Kidney (tissue), 14 donors: ENCODE results near the gene IGFBP2. TPM values are rescaled to one million over a fixed set of nuclear protein-coding genes. Genes with fewer than 3 reads are reported as not detected.

Experiments used
- DNase-seq, 5 donors: peaks; one replicate each; pipeline ENCODE4 v3.0.0-alpha.2; 2013 to 2020
- FAIRE-seq: peaks from 2 replicates; lab custom pipeline; 2012; peaks lifted over from hg19 to GRCh38; lab: Jason Lieb, UNC
- H3K27ac ChIP-seq, 2 donors: one replicate each; pipeline ENCODE4 v1.7.0; 2013; ENCODE audit warnings: low read depth in 2 of 2, low read length in 2 of 2, inconsistent platforms in 1 of 2
- H3K27me3 ChIP-seq: one replicate; pipeline ENCODE4 v1.7.1; 2013; ENCODE audit warnings: low read length, inconsistent platforms; ENCODE audit not compliant: control insufficient read depth, insufficient read depth
- H3K36me3 ChIP-seq, 3 donors: one replicate each; pipeline versions ENCODE4 v1.7.0 to v1.7.1; 2013; ENCODE audit warnings: low read length in 3 of 3, control low read depth in 1 of 3, inconsistent platforms in 1 of 3; ENCODE audit not compliant: insufficient read depth in 3 of 3, control insufficient read depth in 2 of 3
- H3K4me1 ChIP-seq, 3 donors: one replicate each; pipeline versions ENCODE4 v1.7.0 to v1.7.1; 2013; ENCODE audit warnings: low read length in 3 of 3, inconsistent platforms in 1 of 3, low read depth in 1 of 3; ENCODE audit not compliant: control insufficient read depth in 2 of 3, insufficient read depth in 2 of 3
- H3K4me3 ChIP-seq, 3 donors: one replicate each; pipeline versions ENCODE4 v1.7.0 to v1.8.1; 2013; ENCODE audit warnings: low read length in 3 of 3, control low read depth in 1 of 3, inconsistent platforms in 1 of 3
- H3K9ac ChIP-seq, 3 donors: one replicate each; pipeline versions ENCODE4 v1.7.0 to v1.7.1; 2013; ENCODE audit warnings: low read length in 3 of 3, control low read depth in 1 of 3, inconsistent platforms in 1 of 3
- H3K9me3 ChIP-seq, 3 donors: one replicate each; pipeline versions ENCODE4 v1.7.0 to v1.7.1; 2013; ENCODE audit warnings: low read length in 3 of 3, control low read depth in 1 of 3, inconsistent platforms in 1 of 3; ENCODE audit not compliant: control insufficient read depth in 2 of 3, insufficient read depth in 1 of 3
- CTCF ChIP-seq: IDR thresholded peaks from 3 replicates; pipeline ENCODE4 v1.5.1; 2012; ENCODE audit warnings: mild to moderate bottlenecking, moderate library complexity, borderline replicate concordance; ENCODE audit not compliant: insufficient read depth; ENCODE audit errors: extremely low read depth
- intact Hi-C: fragments of 100-400 bp; cut with DNase I; formaldehyde crosslinking; loops from one replicate; pipeline ENCODE4 v1.11.1; 2022
- polyA plus RNA-seq: library from polyadenylated mRNA; stranded (reverse); fragments of 350-450 nt; fragmentation: Illumina TruSeq; extraction: RNeasy Lipid Tissue Mini Kit (QIAGEN cat#74804); gene quantifications from one replicate; pipeline ENCODE4 v1.2.3, GENCODE V29; 2014; ENCODE audit warnings: low read depth, low replicate concordance; ENCODE audit not compliant: insufficient read depth
- total RNA-seq: library from RNA; stranded (reverse); fragmentation: NEBNext Ultra II Directional; extraction: Animal tissue kit (Norgen Biotek cat#: 25700); gene quantifications from one replicate; pipeline ENCODE4 v1.2.1, GENCODE V29; 2021
- donor health status: control.
- donor health status: control.
- donor health status: control.
- donor health status: control.
- donor health status: control.
- donor health status: DM: yes; HTN: yes; CAD: no.
- donor health status: Normal renal cell carcinoma (clear cell type).

Gene IGFBP2
- total and polyA plus RNA-seq, 2 donors from 2014 or later = 53.7 to 369 TPM

- Histone ChIP-seq H3K27me3 (no peaks in the 10 kb centered on the region), H3K4me3 (no peak overlapping the region), H3K27ac (no peak overlapping the region), H3K9me3 (no peaks in the 10 kb centered on the region), H3K36me3 (no peaks in the 10 kb centered on the region), H3K4me1 (no peaks in the 10 kb centered on the region), H3K9ac (no peak overlapping the region)
- FAIRE-seq (no peak), DNase-seq (peak; percentile 63 to 78 (median 69))
- intact Hi-C loops = loop anchor here (5.0 kb wide), 1 partner anchor 148 kb away; no protein-coding TSS in a partner anchor
- no peak for TF ChIP-seq CTCF
Observed at GRCh38 chr2:216665717-216666116, 32.5 kb downstream of the IGFBP2 start.

- H3K9ac ChIP-seq = no peak overlapping the region
- no peaks in the 10 kb centered on the region for H3K4me1 ChIP-seq
- H3K36me3 ChIP-seq = no peaks in the 10 kb centered on the region
- peak; percentile 74 to 92 (median 87) for DNase-seq
- intact Hi-C loops = loop anchor here (5.0 kb wide), 1 partner anchor 149 kb away; no protein-coding TSS in a partner anchor
- H3K9me3 ChIP-seq = no peaks in the 10 kb centered on the region
- no peak overlapping the region for H3K27ac ChIP-seq
- H3K27me3 ChIP-seq = no peaks in the 10 kb centered on the region
- H3K4me3 ChIP-seq = no peak overlapping the region
- peak; percentile 100 for TF ChIP-seq CTCF
- no peak for FAIRE-seq
Observed at GRCh38 chr2:216666461-216667233, 33.4 kb downstream of the IGFBP2 start.

GRCh38 chr2:216670266-216671080, 37.3 kb downstream of the IGFBP2 start:
- no peak overlapping the region for H3K9ac ChIP-seq
- FAIRE-seq = no peak
- no peak for TF ChIP-seq CTCF
- H3K4me1 ChIP-seq = no peaks in the 10 kb centered on the region
- peaks cover 0 to 4% (median 0%) of the 10 kb centered on the region in 3 donors for H3K36me3 ChIP-seq
- no peak overlapping the region for H3K4me3 ChIP-seq
- H3K9me3 ChIP-seq = no peaks in the 10 kb centered on the region
- intact Hi-C loops = no loop called here
- DNase-seq = peak in 3 of 5 donors; percentile 39 to 67 (median 56)
- H3K27me3 ChIP-seq = no peaks in the 10 kb centered on the region
- H3K27ac ChIP-seq = no peak overlapping the region
